Activated CD8-positive, alpha-beta T cell treated with anti-CD3 and anti-CD28 coated beads for 36 hours (primary cell): ENCODE results near the gene AKAP17A. TPM values are rescaled to one million over a fixed set of nuclear protein-coding genes. Genes with fewer than 3 reads are reported as not detected.
"Not testable (repeated sequence)": the region's sequence is repeated elsewhere in the genome, so short reads cannot be mapped to it uniquely, and the experiment has no call there.

Source experiments
- ATAC-seq: fragments of 200-7000 bp; cut with Tn5 transposase; one replicate; pipeline ENCODE4 v1.10.0; 2021; ENCODE audit warnings: mild to moderate bottlenecking, moderate library complexity
- CTCF ChIA-PET: fragments of 350-600 bp; sonication (Branson Sonifier 250); formaldehyde crosslinking; loops from one replicate; lab custom pipeline; 2021; ENCODE audit warnings: antibody characterized with exemption; lab: Charles Lee
- POLR2A ChIA-PET: fragments of 350-600 bp; sonication (Branson Sonifier 250); formaldehyde crosslinking; loops from one replicate; lab custom pipeline; 2021; ENCODE audit warnings: antibody characterized with exemption; lab: Charles Lee
- DNase-seq: peaks from one replicate; pipeline ENCODE4 v3.0.0-alpha.2; 2020
- H3K27ac Mint-ChIP-seq: one replicate; pipeline ENCODE4 v1.8.0; 2021; ENCODE audit warnings: mild to moderate bottlenecking, mixed read lengths
- H3K27me3 Mint-ChIP-seq: one replicate; pipeline ENCODE4 v1.8.0; 2021; ENCODE audit warnings: mixed read lengths
- H3K36me3 Mint-ChIP-seq: one replicate; pipeline ENCODE4 v1.8.0; 2021; ENCODE audit warnings: low read depth, mixed read lengths
- H3K4me1 Mint-ChIP-seq: one replicate; pipeline ENCODE4 v1.8.0; 2021; ENCODE audit warnings: low read depth, mixed read lengths
- H3K4me3 Mint-ChIP-seq: one replicate; pipeline ENCODE4 v1.8.0; 2021; ENCODE audit warnings: mild to moderate bottlenecking, moderate library complexity, mixed read lengths
- H3K9me3 Mint-ChIP-seq: one replicate; pipeline ENCODE4 v1.8.0; 2021; ENCODE audit warnings: mixed read lengths
- intact Hi-C: fragments of 100-400 bp; cut with micrococcal nuclease; formaldehyde crosslinking; loops from one replicate; pipeline ENCODE4 v1.10.0; 2022
- total RNA-seq, 2 experiments: library from RNA; stranded (reverse); gene quantifications; one replicate each; pipeline ENCODE4 v1.2.3, GENCODE V29; 2021
- TF ChIP-seq, protein P1 (sequence below): fragments of 200-600 bp; IDR thresholded peaks from one replicate; pipeline ENCODE4 v1.8.0; 2022; ENCODE audit warnings: antibody characterized with exemption, mild to moderate bottlenecking

AKAP17A gene
- total RNA-seq, 2 experiments from 2014 or later: 82.8 to 85.5 TPM

DNA sequence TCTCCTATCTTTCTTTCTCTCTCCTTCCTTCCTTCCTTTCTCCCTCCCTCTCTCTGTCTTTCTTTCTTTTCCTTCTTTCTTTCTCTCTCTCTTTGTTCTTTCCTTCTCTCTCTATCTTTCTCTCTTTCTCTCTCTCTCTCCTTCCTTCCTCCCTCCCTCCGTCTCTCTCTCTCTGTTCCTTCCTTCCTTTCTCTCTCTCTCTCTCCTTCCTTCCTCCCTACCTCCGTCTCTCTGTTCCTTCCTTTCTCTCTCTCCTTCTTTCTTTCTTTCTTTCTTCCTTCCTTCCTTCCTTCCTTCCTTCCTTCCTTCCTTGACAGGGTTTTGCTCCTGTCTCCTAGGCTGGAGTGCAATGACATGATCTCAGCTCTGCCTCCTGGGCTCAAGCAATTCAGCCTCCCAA is 30.2 kb upstream of the AKAP17A start:
- intact Hi-C loops: no loop called here
- Mint-ChIP-seq H3K9me3 (no peaks in the 10 kb centered on the region), H3K27ac (no peak overlapping the region), H3K27me3 (no peaks in the 10 kb centered on the region), H3K36me3 (no peaks in the 10 kb centered on the region), H3K4me1 (peaks cover 33% of the 10 kb centered on the region), H3K4me3 (no peak overlapping the region)
- DNase-seq (no peak), ATAC-seq (no peak)
- ChIA-PET POLR2A (no interaction called here), CTCF (no interaction called here)
- TF ChIP-seq, protein P1, sequence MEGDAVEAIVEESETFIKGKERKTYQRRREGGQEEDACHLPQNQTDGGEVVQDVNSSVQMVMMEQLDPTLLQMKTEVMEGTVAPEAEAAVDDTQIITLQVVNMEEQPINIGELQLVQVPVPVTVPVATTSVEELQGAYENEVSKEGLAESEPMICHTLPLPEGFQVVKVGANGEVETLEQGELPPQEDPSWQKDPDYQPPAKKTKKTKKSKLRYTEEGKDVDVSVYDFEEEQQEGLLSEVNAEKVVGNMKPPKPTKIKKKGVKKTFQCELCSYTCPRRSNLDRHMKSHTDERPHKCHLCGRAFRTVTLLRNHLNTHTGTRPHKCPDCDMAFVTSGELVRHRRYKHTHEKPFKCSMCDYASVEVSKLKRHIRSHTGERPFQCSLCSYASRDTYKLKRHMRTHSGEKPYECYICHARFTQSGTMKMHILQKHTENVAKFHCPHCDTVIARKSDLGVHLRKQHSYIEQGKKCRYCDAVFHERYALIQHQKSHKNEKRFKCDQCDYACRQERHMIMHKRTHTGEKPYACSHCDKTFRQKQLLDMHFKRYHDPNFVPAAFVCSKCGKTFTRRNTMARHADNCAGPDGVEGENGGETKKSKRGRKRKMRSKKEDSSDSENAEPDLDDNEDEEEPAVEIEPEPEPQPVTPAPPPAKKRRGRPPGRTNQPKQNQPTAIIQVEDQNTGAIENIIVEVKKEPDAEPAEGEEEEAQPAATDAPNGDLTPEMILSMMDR: no peak

GRCh38 chrX:1564077-1564476 is 27.3 kb upstream of the AKAP17A start:
- POLR2A ChIA-PET, H3K9me3 Mint-ChIP-seq, intact Hi-C loops, ATAC-seq, H3K27ac Mint-ChIP-seq, DNase-seq, H3K4me3 Mint-ChIP-seq, CTCF ChIA-PET, H3K27me3 Mint-ChIP-seq, H3K36me3 Mint-ChIP-seq: not testable (repeated sequence)
- H3K4me1 Mint-ChIP-seq: peaks cover 30% of the 10 kb centered on the region

DNA sequence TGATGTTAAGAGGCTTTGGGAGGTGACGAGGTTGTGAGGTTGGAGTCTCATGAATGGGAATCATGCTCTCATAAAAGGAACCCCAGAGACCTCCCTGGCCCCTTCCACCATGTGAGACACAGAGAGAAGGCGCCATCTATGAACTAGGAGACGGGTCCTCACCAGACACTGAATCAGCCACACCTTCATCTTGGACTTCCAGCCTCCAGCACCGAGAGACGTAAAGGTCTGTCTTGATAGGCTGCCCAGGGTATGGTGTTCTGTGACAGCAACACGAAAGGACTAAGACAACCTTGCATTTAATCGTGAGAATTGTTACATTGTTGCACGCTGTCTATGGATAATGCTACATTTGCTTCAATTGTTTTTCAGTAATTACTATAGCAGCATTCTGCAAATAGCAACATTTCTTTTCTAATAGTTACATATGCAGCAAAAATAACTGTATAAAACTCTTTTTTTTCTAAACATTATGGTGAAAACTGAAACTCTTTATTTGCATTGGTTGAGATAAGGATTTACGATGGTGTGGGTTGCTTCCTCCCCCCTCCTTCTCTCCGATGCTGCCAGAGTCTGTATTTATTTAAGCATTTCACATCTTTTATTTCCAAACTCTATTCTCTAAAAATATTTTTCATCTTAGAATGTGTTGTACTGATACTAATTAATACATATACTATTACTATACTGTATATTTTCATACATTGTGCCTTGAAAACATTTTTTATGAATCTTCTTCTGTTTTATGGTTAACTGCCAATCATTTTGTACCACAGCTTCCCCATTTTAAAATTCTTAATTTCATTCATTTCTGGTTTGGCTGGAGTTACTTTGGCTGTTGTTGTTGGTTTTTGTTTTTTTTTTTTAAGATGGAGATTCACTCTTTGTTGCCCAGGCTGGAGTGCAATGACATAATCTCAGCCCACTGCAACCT is 26.4 kb upstream of the AKAP17A start:
- CTCF ChIA-PET: no interaction called here
- intact Hi-C loops: no loop called here
- H3K4me1 Mint-ChIP-seq: peaks cover 32% of the 10 kb centered on the region
- POLR2A ChIA-PET: no interaction called here
- H3K27me3 Mint-ChIP-seq: no peaks in the 10 kb centered on the region
- DNase-seq: no peak
- no peaks in the 10 kb centered on the region for H3K36me3 Mint-ChIP-seq
- H3K27ac Mint-ChIP-seq: no peak overlapping the region
- ATAC-seq: no peak
- TF ChIP-seq, protein P1: no peak
- peaks cover 3% of the 10 kb centered on the region for H3K9me3 Mint-ChIP-seq
- no peak overlapping the region for H3K4me3 Mint-ChIP-seq

DNA sequence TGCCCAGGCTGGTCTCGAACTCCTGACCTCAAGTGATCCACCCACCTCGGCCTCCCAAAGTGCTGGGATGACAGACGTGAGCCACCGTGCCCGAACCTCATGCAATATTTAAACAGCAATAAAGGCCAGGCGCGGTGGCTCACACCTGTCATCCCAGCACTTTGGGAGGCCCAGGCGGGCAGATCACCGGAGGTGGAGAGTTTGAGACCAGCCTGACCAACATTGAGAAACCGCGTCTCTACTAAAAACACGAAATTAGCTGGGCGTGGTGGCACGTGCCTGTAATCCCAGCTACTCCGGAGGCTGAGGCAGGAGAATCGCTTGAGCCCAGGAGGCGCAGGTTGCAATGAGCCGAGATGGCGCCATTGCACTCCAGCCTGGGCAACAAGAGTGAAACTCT is 17.2 kb upstream of the AKAP17A start:
- H3K27ac Mint-ChIP-seq, ATAC-seq, POLR2A ChIA-PET, H3K4me3 Mint-ChIP-seq, H3K27me3 Mint-ChIP-seq, intact Hi-C loops, H3K9me3 Mint-ChIP-seq, H3K36me3 Mint-ChIP-seq, CTCF ChIA-PET, DNase-seq: not testable (repeated sequence)
- H3K4me1 Mint-ChIP-seq: peaks cover 16% of the 10 kb centered on the region

- no peaks in the 10 kb centered on the region for H3K36me3 Mint-ChIP-seq
- TF ChIP-seq, protein P1: no peak
- no peak overlapping the region for H3K4me3 Mint-ChIP-seq
- ChIA-PET CTCF (no interaction called here), POLR2A (no interaction called here)
- peaks cover 4% of the 10 kb centered on the region for H3K9me3 Mint-ChIP-seq
- H3K4me1 Mint-ChIP-seq: peaks cover 6% of the 10 kb centered on the region
- intact Hi-C loops: loop anchor here (5.0 kb wide), 1 partner anchor 119 kb away; no protein-coding TSS in a partner anchor
- peak; percentile 25 for DNase-seq
- no peaks in the 10 kb centered on the region for H3K27me3 Mint-ChIP-seq
- no peak overlapping the region for H3K27ac Mint-ChIP-seq
- ATAC-seq: peak; percentile 17
Observed at GRCh38 chrX:1576201-1576992, 15.0 kb upstream of the AKAP17A start.
